ENCODE data around the gene ALG2. TPM values are rescaled to one million over a fixed set of nuclear protein-coding genes. Genes with fewer than 3 reads are reported as not detected.

The ALG2 gene
- total RNA-seq, 1 donor from 2014 or later = 25.0 TPM

- Histone ChIP-seq H3K4me2 (no peak overlapping the region), H3K36me3 (no peaks in the 10 kb centered on the region), H3K4me1 (peaks cover 9% of the 10 kb centered on the region), H2AFZ (replicated peaks) (peak overlapping the region; percentile 18), H3F3A (ENCODE audit: low read depth) (no peaks in the 10 kb centered on the region), H3K9ac (no peak overlapping the region), H3K27ac (no peak overlapping the region), H3K9me3 (ENCODE audit: low read depth) (no peaks in the 10 kb centered on the region), H3K4me3 (no peak overlapping the region), H3K27me3 (no peaks in the 10 kb centered on the region), H3K79me2 (ENCODE audit: low read depth) (no peaks in the 10 kb centered on the region), H4K20me1 (ENCODE audit: low read depth) (no peaks in the 10 kb centered on the region)
- no peaks in the 10 kb centered on the region for H3K27me3 Mint-ChIP-seq (ENCODE audit: insufficient read depth, low read depth)
- no peak for TF ChIP-seq EZH2phosphoT487 (IDR thresholded peaks at IDR 0.05)
- no peak for TF ChIP-seq EZH2 (IDR thresholded peaks at IDR 0.05)
- TF ChIP-seq, protein P1, sequence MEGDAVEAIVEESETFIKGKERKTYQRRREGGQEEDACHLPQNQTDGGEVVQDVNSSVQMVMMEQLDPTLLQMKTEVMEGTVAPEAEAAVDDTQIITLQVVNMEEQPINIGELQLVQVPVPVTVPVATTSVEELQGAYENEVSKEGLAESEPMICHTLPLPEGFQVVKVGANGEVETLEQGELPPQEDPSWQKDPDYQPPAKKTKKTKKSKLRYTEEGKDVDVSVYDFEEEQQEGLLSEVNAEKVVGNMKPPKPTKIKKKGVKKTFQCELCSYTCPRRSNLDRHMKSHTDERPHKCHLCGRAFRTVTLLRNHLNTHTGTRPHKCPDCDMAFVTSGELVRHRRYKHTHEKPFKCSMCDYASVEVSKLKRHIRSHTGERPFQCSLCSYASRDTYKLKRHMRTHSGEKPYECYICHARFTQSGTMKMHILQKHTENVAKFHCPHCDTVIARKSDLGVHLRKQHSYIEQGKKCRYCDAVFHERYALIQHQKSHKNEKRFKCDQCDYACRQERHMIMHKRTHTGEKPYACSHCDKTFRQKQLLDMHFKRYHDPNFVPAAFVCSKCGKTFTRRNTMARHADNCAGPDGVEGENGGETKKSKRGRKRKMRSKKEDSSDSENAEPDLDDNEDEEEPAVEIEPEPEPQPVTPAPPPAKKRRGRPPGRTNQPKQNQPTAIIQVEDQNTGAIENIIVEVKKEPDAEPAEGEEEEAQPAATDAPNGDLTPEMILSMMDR (IDR thresholded peaks at IDR 0.05) = no peak
- H3K9me3 Mint-ChIP-seq = no peaks in the 10 kb centered on the region
- no peaks in the 10 kb centered on the region for H3K36me3 Mint-ChIP-seq
- H3K4me1 Mint-ChIP-seq = peaks cover 3% of the 10 kb centered on the region
- DNase-seq (ENCODE audit: low spot score) = no peak
- H3K4me3 Mint-ChIP-seq = no peak overlapping the region
- H3K27ac Mint-ChIP-seq = no peak overlapping the region
Observed at GRCh38 chr9:99262949-99263418, 41.2 kb upstream of the ALG2 start.

DNA sequence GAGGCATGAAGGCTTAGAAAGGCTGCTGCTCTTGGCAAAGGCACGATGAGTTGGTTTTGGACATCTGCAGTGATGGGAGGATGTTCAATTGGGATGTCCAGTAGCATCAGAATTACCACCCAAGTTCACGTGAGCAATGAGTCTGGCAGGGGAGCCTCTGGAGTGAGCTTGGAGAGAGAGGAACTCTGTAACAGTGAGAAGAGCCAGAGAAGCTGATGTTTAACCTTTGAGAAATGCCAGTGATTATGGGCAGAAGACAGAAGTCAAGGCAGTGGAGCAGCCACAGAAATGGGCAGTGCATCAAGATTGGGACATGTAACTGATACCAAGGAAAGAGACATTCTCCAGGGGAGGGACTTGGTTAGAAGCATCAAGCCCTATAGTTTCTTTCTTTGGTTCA, 40.2 kb upstream of the ALG2 start:
- H3K4me2 ChIP-seq = no peak overlapping the region
- H3K27me3 Mint-ChIP-seq (ENCODE audit: insufficient read depth, low read depth) = no peaks in the 10 kb centered on the region
- H3K4me1 ChIP-seq = peaks cover 9% of the 10 kb centered on the region
- no peaks in the 10 kb centered on the region for H3K27me3 ChIP-seq
- H3K9ac ChIP-seq = no peak overlapping the region
- H3K4me3 ChIP-seq = no peak overlapping the region
- H3K4me3 Mint-ChIP-seq = no peak overlapping the region
- H3K27ac ChIP-seq = no peak overlapping the region
- H3K27ac Mint-ChIP-seq = no peak overlapping the region
- no peaks in the 10 kb centered on the region for H3F3A ChIP-seq (ENCODE audit: low read depth)
- H2AFZ ChIP-seq (replicated peaks) = no peak overlapping the region
- H4K20me1 ChIP-seq (ENCODE audit: low read depth) = no peaks in the 10 kb centered on the region
- H3K9me3 ChIP-seq (ENCODE audit: low read depth) = no peaks in the 10 kb centered on the region
- H3K36me3 ChIP-seq = no peaks in the 10 kb centered on the region
- no peaks in the 10 kb centered on the region for H3K79me2 ChIP-seq (ENCODE audit: low read depth)
- H3K4me1 Mint-ChIP-seq = peaks cover 3% of the 10 kb centered on the region
- no peaks in the 10 kb centered on the region for H3K36me3 Mint-ChIP-seq
- no peak for DNase-seq (ENCODE audit: low spot score)
- no peaks in the 10 kb centered on the region for H3K9me3 Mint-ChIP-seq
- TF ChIP-seq, protein P1 (IDR thresholded peaks at IDR 0.05) = no peak
- TF ChIP-seq EZH2 (IDR thresholded peaks at IDR 0.05) (no peak), EZH2phosphoT487 (IDR thresholded peaks at IDR 0.05) (no peak)

- H4K20me1 ChIP-seq (ENCODE audit: low read depth) = no peaks in the 10 kb centered on the region
- H3K4me3 ChIP-seq = no peak overlapping the region
- H3K9me3 ChIP-seq (ENCODE audit: low read depth) = no peaks in the 10 kb centered on the region
- no peaks in the 10 kb centered on the region for H3K27me3 Mint-ChIP-seq (ENCODE audit: insufficient read depth, low read depth)
- peaks cover 9% of the 10 kb centered on the region for H3K4me1 ChIP-seq
- H3K27me3 ChIP-seq = no peaks in the 10 kb centered on the region
- TF ChIP-seq EZH2 (IDR thresholded peaks at IDR 0.05) = no peak
- TF ChIP-seq, protein P1 (IDR thresholded peaks at IDR 0.05) = no peak
- TF ChIP-seq EZH2phosphoT487 (IDR thresholded peaks at IDR 0.05) = no peak
- no peaks in the 10 kb centered on the region for H3K9me3 Mint-ChIP-seq
- no peak overlapping the region for H3K4me2 ChIP-seq
- H3K9ac ChIP-seq = no peak overlapping the region
- H3K27ac Mint-ChIP-seq = no peak overlapping the region
- no peaks in the 10 kb centered on the region for H3K79me2 ChIP-seq (ENCODE audit: low read depth)
- no peak overlapping the region for H3K27ac ChIP-seq
- H3K36me3 Mint-ChIP-seq = no peaks in the 10 kb centered on the region
- H3K4me1 Mint-ChIP-seq = peaks cover 3% of the 10 kb centered on the region
- no peak overlapping the region for H3K4me3 Mint-ChIP-seq
- no peak for DNase-seq (ENCODE audit: low spot score)
- H3F3A ChIP-seq (ENCODE audit: low read depth) = no peaks in the 10 kb centered on the region
- H3K36me3 ChIP-seq = no peaks in the 10 kb centered on the region
- peak overlapping the region; percentile 72 for H2AFZ ChIP-seq (replicated peaks)
Observed at GRCh38 chr9:99259231-99259918, 37.6 kb upstream of the ALG2 start.
